Posterior cingulate gyrus (tissue), 11 donors: Measurements from ENCODE around the gene FLRT1.
A peak's percentile ranks its signal among the peaks of the same experiment; 100 is the strongest.

Source experiments
- DNase-seq, 10 donors: peaks; one replicate each; pipeline versions ENCODE4 v3.0.0 to v3.0.0-alpha.2; 2020 to 2021; ENCODE audit warnings: mixed read lengths in 3 of 10
- intact Hi-C: fragments of 100-400 bp; cut with DNase I; formaldehyde crosslinking; loops from one replicate; pipeline ENCODE4 v1.15.1; 2023

The FLRT1 gene

GRCh38 chr11:64004590-64004984 is 31.1 kb upstream of the FLRT1 start:
- no peak for DNase-seq

GRCh38 chr11:64005691-64006090 is 30.0 kb upstream of the FLRT1 start:
- DNase-seq: no peak
- intact Hi-C loops: no loop called here

More at GRCh38 chr11:64004590-64004984, 31.1 kb upstream of the FLRT1 start:
- intact Hi-C loops: loop anchor here (5.0 kb wide), 1 partner anchor 33 kb away; the partner anchor contains the start of gene FLRT1

GRCh38 chr11:64006398-64006797 is 29.3 kb upstream of the FLRT1 start:
- DNase-seq: no peak
- intact Hi-C loops: no loop called here

GRCh38 chr11:64007160-64007628 is 28.5 kb upstream of the FLRT1 start:
- intact Hi-C loops: no loop called here
- no peak for DNase-seq

GRCh38 chr11:64007629-64008282 is 28.0 kb upstream of the FLRT1 start:
- peak in 9 of 10 donors; percentile 45 to 93 (median 67) for DNase-seq
- intact Hi-C loops: no loop called here

GRCh38 chr11:64008283-64008913 is 27.3 kb upstream of the FLRT1 start:
- intact Hi-C loops: no loop called here
- DNase-seq: no peak

- no peak for DNase-seq
- intact Hi-C loops: no loop called here
These were observed 26.7 kb upstream of the FLRT1 start for GRCh38 chr11:64008914-64009633.

GRCh38 chr11:64009710-64010109 is 26.0 kb upstream of the FLRT1 start:
- intact Hi-C loops: no loop called here
- DNase-seq: no peak

GRCh38 chr11:64010783-64011182 is 24.9 kb upstream of the FLRT1 start:
- DNase-seq: no peak
- intact Hi-C loops: no loop called here

GRCh38 chr11:64011371-64011770 is 24.4 kb upstream of the FLRT1 start:
- intact Hi-C loops: no loop called here

GRCh38 chr11:64013141-64013896 is 22.4 kb upstream of the FLRT1 start:
- DNase-seq: no peak
- intact Hi-C loops: no loop called here

More at GRCh38 chr11:64011371-64011770, 24.4 kb upstream of the FLRT1 start:
- DNase-seq: no peak

- intact Hi-C loops: no loop called here
These were observed 21.4 kb upstream of the FLRT1 start for GRCh38 chr11:64014356-64014755.

GRCh38 chr11:64015510-64015909 is 20.2 kb upstream of the FLRT1 start:
- DNase-seq: no peak
- intact Hi-C loops: no loop called here

More at GRCh38 chr11:64014356-64014755, 21.4 kb upstream of the FLRT1 start:
- no peak for DNase-seq

- intact Hi-C loops: no loop called here
- no peak for DNase-seq
These were observed 19.5 kb upstream of the FLRT1 start for GRCh38 chr11:64015935-64016845.

GRCh38 chr11:64017945-64018224 is 17.8 kb upstream of the FLRT1 start:
- no peak for DNase-seq
- intact Hi-C loops: no loop called here

GRCh38 chr11:64018310-64018709 is 17.4 kb upstream of the FLRT1 start:
- DNase-seq: no peak
- intact Hi-C loops: no loop called here

- no peak for DNase-seq
- intact Hi-C loops: no loop called here
These were observed 16.4 kb upstream of the FLRT1 start for GRCh38 chr11:64019106-64020037.

GRCh38 chr11:64020976-64021756 is 14.6 kb upstream of the FLRT1 start:
- intact Hi-C loops: no loop called here
- DNase-seq: no peak
